Cardiac muscle cell (in vitro differentiated cells and primary cell): Measurements from ENCODE around the gene C19orf33. TPM values are rescaled to one million over a fixed set of nuclear protein-coding genes. Genes with fewer than 3 reads are reported as not detected.

ENCODE experiments used
- DNase-seq, 2 donors: peaks; one replicate each; pipeline versions ENCODE4 v3.0.0 to v3.0.0-alpha.2; 2010 to 2017; ENCODE audit warnings: low read depth in 1 of 2, low spot score in 1 of 2
- H3K27ac ChIP-seq: fragments of 200-600 bp; sonication (generic); 2 replicates; pipeline ENCODE4 v1.5.1; 2016
- H3K27me3 ChIP-seq: fragments of 200-600 bp; sonication (generic); 2 replicates; pipeline ENCODE4 v1.6.0; 2016; ENCODE audit warnings: control low read depth
- H3K36me3 ChIP-seq: fragments of 200-600 bp; sonication (generic); 2 replicates; pipeline ENCODE4 v1.5.1; 2016; ENCODE audit warnings: control low read depth
- H3K4me1 ChIP-seq: fragments of 200-600 bp; sonication (generic); 2 replicates; pipeline ENCODE4 v1.8.1; 2017; ENCODE audit warnings: low read depth, mild to moderate bottlenecking, mixed run types
- H3K4me3 ChIP-seq: fragments of 200-600 bp; sonication (generic); 2 replicates; pipeline ENCODE4 v1.5.1; 2016; ENCODE audit warnings: mild to moderate bottlenecking
- H3K9me3 ChIP-seq: fragments of 200-600 bp; sonication (generic); 2 replicates; pipeline ENCODE4 v1.5.1; 2017; ENCODE audit warnings: low read depth, mild to moderate bottlenecking, control low read depth
- polyA plus RNA-seq: library from polyadenylated mRNA; unstranded; fragments of >200 nt; fragmentation: Nextera tagmentation; extraction: Ambion mirVana; gene quantifications from 2 replicates; pipeline ENCODE4 v1.2.1, GENCODE V29; 2016
- total RNA-seq: library from RNA; depleted of rRNA; stranded (reverse); fragments of >200 nt; gene quantifications from 2 replicates; pipeline ENCODE4 v1.2.3, GENCODE V29; 2016
- TF ChIP-seq, protein P1 (sequence below): IDR thresholded peaks from 2 replicates; pipeline ENCODE4 v1.5.1; 2012; ENCODE audit warnings: low read depth, mild to moderate bottlenecking, low read length

The C19orf33 gene
- total and polyA plus RNA-seq, 2 experiments from 2014 or later, result 0.77 to 2.7 TPM

DNA sequence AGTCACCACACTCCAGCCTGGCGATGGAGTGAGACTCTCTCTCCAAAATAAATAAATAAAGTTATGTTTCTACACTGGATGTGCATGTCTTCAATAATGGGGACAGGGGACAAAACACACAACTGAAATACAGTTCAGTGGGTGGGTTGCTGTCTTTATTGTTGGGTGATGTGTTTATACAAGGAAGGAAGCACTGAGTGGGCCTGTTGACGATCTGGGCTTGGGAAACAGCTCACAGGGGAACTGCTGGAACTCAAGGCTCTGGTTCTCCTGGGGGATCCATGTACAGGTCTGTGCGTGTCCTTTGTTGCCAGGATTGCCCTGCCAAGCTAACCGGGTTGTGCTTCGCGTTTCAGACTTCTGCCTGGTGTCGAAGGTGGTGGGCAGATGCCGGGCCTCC is 20.8 kb upstream of the C19orf33 start:
- peaks cover 5% of the 10 kb centered on the region for H3K36me3 ChIP-seq
- no peaks in the 10 kb centered on the region for H3K9me3 ChIP-seq
- DNase-seq, result no peak

DNA sequence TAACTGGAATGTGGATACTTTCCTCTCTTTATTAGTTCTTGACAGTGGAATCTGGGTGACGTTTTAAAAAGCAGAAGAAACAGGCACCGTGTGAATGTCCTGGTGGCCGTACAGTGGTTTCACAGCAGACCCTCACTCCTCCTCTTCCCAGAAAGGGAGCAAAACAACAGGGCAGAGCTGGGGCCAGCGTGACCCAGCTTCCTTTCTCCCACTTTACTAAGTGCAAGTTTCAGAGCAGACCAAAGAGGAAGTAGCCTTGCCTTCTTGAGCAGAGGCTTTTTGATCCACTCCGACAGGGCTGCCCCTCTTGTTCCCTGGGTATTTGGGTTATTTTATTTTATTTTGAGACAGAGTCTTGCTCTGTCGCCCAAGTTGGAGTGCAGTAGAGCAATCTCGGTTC is 19.6 kb upstream of the C19orf33 start:
- H3K9me3 ChIP-seq, result no peaks in the 10 kb centered on the region

More for the DNA sequence above, 20.8 kb upstream of the C19orf33 start:
- Histone ChIP-seq H3K4me3 (no peak overlapping the region), H3K4me1 (peaks cover 32% of the 10 kb centered on the region), H3K27me3 (no peaks in the 10 kb centered on the region), H3K27ac (peak overlapping the region; percentile 87)
- TF ChIP-seq, protein P1, sequence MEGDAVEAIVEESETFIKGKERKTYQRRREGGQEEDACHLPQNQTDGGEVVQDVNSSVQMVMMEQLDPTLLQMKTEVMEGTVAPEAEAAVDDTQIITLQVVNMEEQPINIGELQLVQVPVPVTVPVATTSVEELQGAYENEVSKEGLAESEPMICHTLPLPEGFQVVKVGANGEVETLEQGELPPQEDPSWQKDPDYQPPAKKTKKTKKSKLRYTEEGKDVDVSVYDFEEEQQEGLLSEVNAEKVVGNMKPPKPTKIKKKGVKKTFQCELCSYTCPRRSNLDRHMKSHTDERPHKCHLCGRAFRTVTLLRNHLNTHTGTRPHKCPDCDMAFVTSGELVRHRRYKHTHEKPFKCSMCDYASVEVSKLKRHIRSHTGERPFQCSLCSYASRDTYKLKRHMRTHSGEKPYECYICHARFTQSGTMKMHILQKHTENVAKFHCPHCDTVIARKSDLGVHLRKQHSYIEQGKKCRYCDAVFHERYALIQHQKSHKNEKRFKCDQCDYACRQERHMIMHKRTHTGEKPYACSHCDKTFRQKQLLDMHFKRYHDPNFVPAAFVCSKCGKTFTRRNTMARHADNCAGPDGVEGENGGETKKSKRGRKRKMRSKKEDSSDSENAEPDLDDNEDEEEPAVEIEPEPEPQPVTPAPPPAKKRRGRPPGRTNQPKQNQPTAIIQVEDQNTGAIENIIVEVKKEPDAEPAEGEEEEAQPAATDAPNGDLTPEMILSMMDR, result no peak

DNA sequence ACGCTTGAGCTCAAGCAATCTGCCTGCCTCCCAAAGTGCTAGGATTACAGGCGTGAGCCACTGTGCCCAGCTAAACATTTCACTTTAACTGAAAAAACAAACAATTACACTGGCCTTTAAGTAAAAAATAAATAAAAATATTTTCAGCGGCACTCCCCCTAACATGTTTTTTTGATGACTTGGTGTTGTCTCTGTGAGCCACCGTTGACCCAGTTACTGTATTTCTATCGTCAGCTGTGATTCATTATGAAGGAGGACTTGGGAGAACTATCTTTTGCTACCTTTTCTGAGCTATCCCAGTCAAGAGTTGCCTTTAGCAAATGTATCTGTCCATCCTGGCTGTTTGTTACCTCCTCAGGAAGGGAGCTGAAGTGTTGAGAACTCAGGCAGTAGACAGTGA is 18.5 kb upstream of the C19orf33 start:
- Histone ChIP-seq H3K9me3 (no peaks in the 10 kb centered on the region), H3K4me1 (peaks cover 13% of the 10 kb centered on the region), H3K36me3 (peaks cover 16% of the 10 kb centered on the region), H3K27ac (no peak overlapping the region), H3K27me3 (no peaks in the 10 kb centered on the region), H3K4me3 (no peak overlapping the region)
- TF ChIP-seq, protein P1, result no peak
- no peak for DNase-seq

More for the DNA sequence above, 19.6 kb upstream of the C19orf33 start:
- H3K4me3 ChIP-seq, result no peak overlapping the region
- no peak for DNase-seq
- no peak overlapping the region for H3K27ac ChIP-seq
- peaks cover 22% of the 10 kb centered on the region for H3K4me1 ChIP-seq
- no peaks in the 10 kb centered on the region for H3K27me3 ChIP-seq
- TF ChIP-seq, protein P1, result no peak
- peaks cover 9% of the 10 kb centered on the region for H3K36me3 ChIP-seq

DNA sequence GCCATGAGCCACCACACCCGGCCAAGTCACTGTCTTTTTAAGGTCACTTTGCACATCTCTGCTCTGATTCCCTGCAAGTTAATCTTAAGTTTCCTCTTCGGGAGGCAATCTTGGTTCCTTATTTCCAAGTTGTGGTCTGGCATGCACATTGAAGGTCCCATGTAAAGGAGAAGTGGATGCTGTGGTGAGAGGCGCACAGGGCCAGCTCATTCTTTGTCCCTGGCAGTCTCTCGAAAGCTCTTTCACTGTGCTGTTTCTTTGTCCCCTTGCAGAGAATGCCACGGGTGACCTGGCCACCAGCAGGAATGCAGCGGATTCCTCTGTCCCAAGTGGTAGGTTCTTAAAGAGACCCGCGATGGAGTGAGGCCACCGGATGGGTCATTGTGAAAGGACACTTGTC is 16.4 kb upstream of the C19orf33 start:
- Histone ChIP-seq H3K36me3 (peaks cover 21% of the 10 kb centered on the region), H3K27ac (peak overlapping the region; percentile 43)

DNA sequence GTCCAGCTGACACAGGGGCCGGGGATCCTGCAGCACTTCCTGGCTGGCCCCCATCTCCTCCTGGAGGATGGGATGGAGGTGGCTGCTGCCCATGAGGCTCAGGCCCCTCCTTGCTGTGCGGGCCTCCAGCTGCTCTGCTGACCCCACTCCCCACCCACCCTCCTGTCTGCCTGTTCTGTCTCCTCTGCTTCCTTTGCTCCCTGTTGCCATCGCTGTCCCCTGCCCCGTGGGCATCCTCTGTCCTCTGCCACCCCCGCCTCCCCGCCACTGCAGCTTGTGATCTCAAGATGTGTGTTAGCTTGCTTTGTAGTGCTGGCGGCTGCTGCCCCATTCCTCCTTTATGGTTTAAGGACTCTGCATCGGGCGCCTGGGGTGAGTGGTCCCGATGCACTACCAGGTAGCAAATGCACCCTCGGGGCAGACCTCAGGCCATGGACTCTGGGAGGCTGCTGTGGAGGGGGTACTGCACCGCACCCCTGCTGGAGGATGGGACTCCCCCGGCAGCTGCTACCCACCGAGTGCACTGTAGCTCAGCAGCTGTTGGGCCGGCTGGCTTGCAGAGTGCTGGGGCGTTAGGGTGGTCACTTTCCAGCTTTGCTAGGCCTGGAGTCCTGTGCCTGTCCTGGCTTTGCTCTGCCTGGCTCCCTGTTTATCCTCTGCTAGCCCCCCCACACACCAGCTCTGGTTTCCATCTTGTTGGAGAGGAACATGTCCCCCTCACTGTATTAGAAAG is 15.8 kb upstream of the C19orf33 start:
- Histone ChIP-seq H3K4me1 (no peaks in the 10 kb centered on the region), H3K4me3 (no peak overlapping the region), H3K27ac (peak overlapping the region; percentile 43), H3K9me3 (no peaks in the 10 kb centered on the region), H3K36me3 (peaks cover 22% of the 10 kb centered on the region), H3K27me3 (no peaks in the 10 kb centered on the region)
- no peak for DNase-seq
- TF ChIP-seq, protein P1, result no peak

More for the DNA sequence above, 16.4 kb upstream of the C19orf33 start:
- no peaks in the 10 kb centered on the region for H3K27me3 ChIP-seq
- H3K4me3 ChIP-seq, result no peak overlapping the region
- peaks cover 5% of the 10 kb centered on the region for H3K4me1 ChIP-seq
- H3K9me3 ChIP-seq, result no peaks in the 10 kb centered on the region
- TF ChIP-seq, protein P1, result no peak
- no peak for DNase-seq
